Nephron (organoid): ENCODE measurements around the gene GNG7.
"Not testable (repeated sequence)": the region's sequence is repeated elsewhere in the genome, so short reads cannot be mapped to it uniquely, and the experiment has no call there.

Source experiments
- H3K27ac Mint-ChIP-seq, 3 experiments: 2 replicates each; pipeline ENCODE4 v1.8.0; 2020; ENCODE audit warnings: mixed read lengths in 3 of 3, mild to moderate bottlenecking in 2 of 3, moderate library complexity in 1 of 3
- H3K27me3 Mint-ChIP-seq: 2 replicates; pipeline ENCODE4 v1.8.0; 2021; ENCODE audit warnings: low read depth, mild to moderate bottlenecking, moderate library complexity, mixed read lengths
- H3K36me3 Mint-ChIP-seq: 2 replicates; pipeline ENCODE4 v1.8.0; 2020; ENCODE audit warnings: low read depth, mixed read lengths
- H3K4me1 Mint-ChIP-seq: 2 replicates; pipeline ENCODE4 v1.8.0; 2020; ENCODE audit warnings: mixed read lengths
- H3K4me3 Mint-ChIP-seq, 3 experiments: 2 replicates each; pipeline ENCODE4 v1.8.0; 2020; ENCODE audit warnings: mild to moderate bottlenecking in 3 of 3, mixed read lengths in 3 of 3, moderate library complexity in 2 of 3
- H3K9me3 Mint-ChIP-seq: 2 replicates; pipeline ENCODE4 v1.8.0; 2020; ENCODE audit warnings: mixed read lengths
- CTCF ChIP-seq, 3 experiments: fragments of 200-600 bp; sonication (generic); IDR thresholded peaks; one replicate each; pipeline ENCODE4 v1.5.0; 2021; ENCODE audit warnings: antibody characterized with exemption in 3 of 3; ENCODE audit not compliant: unreplicated experiment in 3 of 3

The GNG7 gene

GRCh38 chr19:2659856-2660432 is 42.5 kb downstream of the GNG7 start:
- Mint-ChIP-seq H3K4me1 (no peaks in the 10 kb centered on the region), H3K36me3 (no peaks in the 10 kb centered on the region), H3K4me3 (no peak overlapping the region), H3K27me3 (no peaks in the 10 kb centered on the region), H3K9me3 (peaks cover 3% of the 10 kb centered on the region), H3K27ac (no peak overlapping the region)
- TF ChIP-seq CTCF (IDR thresholded peaks at IDR 0.05; ENCODE audit: unreplicated experiment in 3 of 3): no peak

GRCh38 chr19:2656533-2656932 is 46.0 kb downstream of the GNG7 start:
- Mint-ChIP-seq H3K4me3 (no peak overlapping the region), H3K27me3 (peaks cover 4% of the 10 kb centered on the region), H3K9me3 (peaks cover 3% of the 10 kb centered on the region), H3K4me1 (no peaks in the 10 kb centered on the region), H3K36me3 (no peaks in the 10 kb centered on the region), H3K27ac (no peak overlapping the region)
- TF ChIP-seq CTCF (IDR thresholded peaks at IDR 0.05; ENCODE audit: unreplicated experiment in 3 of 3): no peak

GRCh38 chr19:2653710-2654707 is 48.5 kb downstream of the GNG7 start:
- Mint-ChIP-seq H3K27me3 (peaks cover 12% of the 10 kb centered on the region), H3K4me1 (no peaks in the 10 kb centered on the region), H3K4me3 (peak overlapping the region in 1 of 3 experiments; percentile 46), H3K36me3 (no peaks in the 10 kb centered on the region), H3K9me3 (peaks cover 3% of the 10 kb centered on the region), H3K27ac (no peak overlapping the region)
- TF ChIP-seq CTCF (IDR thresholded peaks at IDR 0.05; ENCODE audit: unreplicated experiment in 3 of 3): no peak

GRCh38 chr19:2653218-2653617 is 49.3 kb downstream of the GNG7 start:
- Mint-ChIP-seq H3K27me3 (peaks cover 12% of the 10 kb centered on the region), H3K4me3 (no peak overlapping the region), H3K4me1 (no peaks in the 10 kb centered on the region), H3K27ac (no peak overlapping the region), H3K36me3 (no peaks in the 10 kb centered on the region), H3K9me3 (no peaks in the 10 kb centered on the region)
- no peak for TF ChIP-seq CTCF (IDR thresholded peaks at IDR 0.05; ENCODE audit: unreplicated experiment in 3 of 3)

GRCh38 chr19:2652504-2653099 is 49.9 kb downstream of the GNG7 start:
- H3K27me3 Mint-ChIP-seq: peaks cover 12% of the 10 kb centered on the region
- H3K27ac Mint-ChIP-seq: no peak overlapping the region
- no peaks in the 10 kb centered on the region for H3K9me3 Mint-ChIP-seq
- H3K4me3 Mint-ChIP-seq: no peak overlapping the region
- no peaks in the 10 kb centered on the region for H3K4me1 Mint-ChIP-seq
- no peaks in the 10 kb centered on the region for H3K36me3 Mint-ChIP-seq
- TF ChIP-seq CTCF (IDR thresholded peaks at IDR 0.05; ENCODE audit: unreplicated experiment in 3 of 3): no peak

- not testable (repeated sequence) for H3K27ac Mint-ChIP-seq, H3K4me1 Mint-ChIP-seq, H3K4me3 Mint-ChIP-seq, H3K36me3 Mint-ChIP-seq, H3K9me3 Mint-ChIP-seq
- H3K27me3 Mint-ChIP-seq: peaks cover 13% of the 10 kb centered on the region
These were observed 51.3 kb downstream of the GNG7 start for GRCh38 chr19:2651002-2651733.
